Adrenal gland (tissue), 12 donors: Measurements from ENCODE around the gene SCUBE1. TPM values are rescaled to one million over a fixed set of nuclear protein-coding genes. Genes with fewer than 3 reads are reported as not detected.

Experiments
- DNase-seq, 7 donors: peaks; one replicate each; pipeline ENCODE4 v3.0.0-alpha.2; 2019 to 2020
- H3K27ac ChIP-seq, 5 donors: fragments of 200-600 bp; sonication (generic) in 4 of 5; 1 replicate in 3 of 5; 2 replicates in 2 of 5; pipeline versions ENCODE4 v1.5.1 to v1.8.0; 2016 to 2020; ENCODE audit warnings: mild to moderate bottlenecking in 1 of 5
- H3K27me3 ChIP-seq: fragments of 200-600 bp; 2 replicates; pipeline ENCODE4 v1.8.0; 2021
- H3K36me3 ChIP-seq, 2 donors: fragments of 200-600 bp; replicated peaks in 1 of 2; 1 replicate in 1 of 2; 2 replicates in 1 of 2; pipeline versions ENCODE4 v1.5.1 to v1.8.0; 2018 to 2022
- H3K4me1 ChIP-seq, 2 donors: fragments of 200-600 bp; replicated peaks in 1 of 2; 1 replicate in 1 of 2; 2 replicates in 1 of 2; pipeline versions ENCODE4 v1.5.1 to v1.8.0; 2018 to 2021
- H3K4me3 ChIP-seq, 4 donors: fragments of 200-600 bp; sonication (generic) in 3 of 4; one replicate each; pipeline ENCODE4 v1.5.1; 2016 to 2018
- H3K9me3 ChIP-seq, 3 donors: fragments of 200-600 bp; sonication (generic) in 1 of 3; replicated peaks in 1 of 3; 1 replicate in 2 of 3; 2 replicates in 1 of 3; pipeline versions ENCODE4 v1.5.1 to v1.8.0; 2016 to 2021
- CTCF ChIP-seq, 6 experiments: fragments of 450-650 bp in 4 of 6; fragments of 200-600 bp in 2 of 6; sonication (generic) in 1 of 6; IDR thresholded peaks; 1 replicate in 5 of 6; 2 replicates in 1 of 6; pipeline versions ENCODE4 v1.5.1 to v1.8.0; 2016 to 2021; ENCODE audit warnings: antibody characterized with exemption in 6 of 6, mild to moderate bottlenecking in 2 of 6, moderate library complexity in 1 of 6
- POLR2A ChIP-seq, 2 donors: fragments of 450-650 bp; IDR thresholded peaks; one replicate each; pipeline ENCODE4 v1.6.1; 2017; ENCODE audit warnings: antibody characterized with exemption in 2 of 2, mild to moderate bottlenecking in 2 of 2, moderate library complexity in 1 of 2
- WGBS, 4 donors: extraction: QIAGEN DNeasy Blood & Tissue Kit in 2 of 4; methylation state at CpG; one replicate each; pipeline versions ENCODE4 v1.1.5 to v1.1.7; 2013 to 2017; 5-methylcytosine and 5-hydroxymethylcytosine counted together
- intact Hi-C, 2 donors: fragments of 100-400 bp; cut with DNase I; formaldehyde crosslinking; loops; one replicate each; pipeline versions ENCODE4 v1.14.1 to v1.15.0; 2022 to 2023
- polyA plus RNA-seq, 3 donors: library from polyadenylated mRNA; stranded (reverse); fragments of 200-250 nt in 2 of 3; fragments of 350-450 nt in 1 of 3; fragmentation: Illumina TruSeq in 1 of 3; extraction: RNeasy Lipid Tissue Mini Kit (QIAGEN cat#74804) in 1 of 3; gene quantifications; one replicate each; pipeline ENCODE4 v1.2.3, GENCODE V29; 2013 to 2014
- total RNA-seq, 9 donors: library from RNA; depleted of rRNA in 4 of 9; stranded (reverse); fragments of >200 nt in 4 of 9; fragments of 120-200 nt in 1 of 9; fragmentation: NEBNext Ultra II Directional in 1 of 9; extraction: Animal tissue kit (Norgen Biotek cat#: 25700) in 1 of 9; gene quantifications; one replicate each; pipeline versions ENCODE4 v1.1.0 to v1.2.4, GENCODE V29; 2013 to 2023
- donor health status: healthy with polysubstance abuse.
- donor health status: Bipolar disorder and iron deficiency.
- donor health status: DM: yes; HTN: yes; CAD: no.
- donor health status: DM: no; HTN: no; CAD: no.
- donor health status: DM: no; HTN: no; CAD: no.
- donor health status: DM: yes; HTN: yes; CAD: no.

Gene SCUBE1
- total and polyA plus RNA-seq, 12 donors, result 1.4 to 34.0 (median 8.8) TPM

GRCh38 chr22:43313890-43314474 lies 29.2 kb downstream of the SCUBE1 start:
- no peaks in the 10 kb centered on the region for H3K36me3 ChIP-seq

GRCh38 chr22:43313244-43313889 lies 29.8 kb downstream of the SCUBE1 start:
- Histone ChIP-seq H3K27ac (no peak overlapping the region), H3K27me3 (no peaks in the 10 kb centered on the region), H3K4me1 (peaks cover 0 to 10% of the 10 kb centered on the region in 2 donors), H3K9me3 (no peaks in the 10 kb centered on the region), H3K36me3 (no peaks in the 10 kb centered on the region), H3K4me3 (no peak overlapping the region)
- intact Hi-C loops, result no loop called here
- 53 to 74% (median 66%) methylated on average over 6 of the region's 6 CpGs for WGBS, 4 donors
- TF ChIP-seq POLR2A (IDR thresholded peaks at IDR 0.05) (no peak), CTCF (IDR thresholded peaks at IDR 0.05) (no peak)
- peak in 5 of 7 donors; percentile 34 to 71 (median 53) for DNase-seq

More at GRCh38 chr22:43313890-43314474, 29.2 kb downstream of the SCUBE1 start:
- peak overlapping the region in 1 of 5 donors; percentile 61 for H3K27ac ChIP-seq
- peaks cover 0 to 10% of the 10 kb centered on the region in 2 donors for H3K4me1 ChIP-seq
- no peak for DNase-seq
- H3K27me3 ChIP-seq, result no peaks in the 10 kb centered on the region
- no peak overlapping the region for H3K4me3 ChIP-seq
- intact Hi-C loops, result no loop called here
- TF ChIP-seq CTCF (IDR thresholded peaks at IDR 0.05), result no peak
- TF ChIP-seq POLR2A (IDR thresholded peaks at IDR 0.05), result no peak
- WGBS, 4 donors, result 80 to 84% (median 83%) methylated on average over 7 of the region's 7 CpGs
- no peaks in the 10 kb centered on the region for H3K9me3 ChIP-seq

GRCh38 chr22:43312608-43313007 lies 30.6 kb downstream of the SCUBE1 start:
- Histone ChIP-seq H3K27me3 (no peaks in the 10 kb centered on the region), H3K4me1 (peaks cover 0 to 10% of the 10 kb centered on the region in 2 donors), H3K4me3 (no peak overlapping the region), H3K36me3 (no peaks in the 10 kb centered on the region), H3K27ac (no peak overlapping the region), H3K9me3 (no peaks in the 10 kb centered on the region)
- intact Hi-C loops, result no loop called here
- 84 to 95% (median 90%) methylated on average over 6 to 10 of the region's 10 CpGs for WGBS, 4 donors
- TF ChIP-seq POLR2A (IDR thresholded peaks at IDR 0.05) (no peak), CTCF (IDR thresholded peaks at IDR 0.05) (no peak)
- no peak for DNase-seq

- Histone ChIP-seq H3K4me1 (peaks cover 0 to 10% of the 10 kb centered on the region in 2 donors), H3K9me3 (no peaks in the 10 kb centered on the region), H3K4me3 (no peak overlapping the region), H3K36me3 (no peaks in the 10 kb centered on the region), H3K27ac (no peak overlapping the region), H3K27me3 (no peaks in the 10 kb centered on the region)
- WGBS, 4 donors, result 97 to 100% (median 99%) methylated on average over 1 of the region's 1 CpG
- intact Hi-C loops, result no loop called here
- TF ChIP-seq CTCF (IDR thresholded peaks at IDR 0.05), result no peak
- TF ChIP-seq POLR2A (IDR thresholded peaks at IDR 0.05), result no peak
- DNase-seq, result no peak
Observed at GRCh38 chr22:43310798-43311197, 32.4 kb downstream of the SCUBE1 start.
